Measurements from ENCODE around the gene ASIC2.

DNA sequence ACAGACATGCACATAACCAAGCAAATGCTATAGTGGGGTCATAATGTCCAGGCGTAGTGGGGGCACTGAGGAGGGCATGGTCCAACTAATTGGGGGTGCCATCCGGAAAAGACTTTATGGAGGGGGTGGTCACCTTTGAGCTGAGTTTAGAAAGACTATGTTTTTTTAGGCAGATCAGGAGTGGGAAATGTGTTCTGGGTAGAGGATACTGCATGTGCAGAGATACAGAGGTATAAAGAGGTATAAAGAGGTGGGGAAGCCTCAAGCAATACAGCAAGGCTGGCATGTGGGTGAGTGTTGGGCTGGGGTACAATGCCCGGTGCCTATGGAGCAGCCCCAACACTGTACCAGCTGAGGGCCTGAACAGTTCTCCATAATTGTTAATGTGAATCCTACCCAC lies 248.3 kb downstream of the ASIC2 start:
- TF ChIP-seq, protein P1, sequence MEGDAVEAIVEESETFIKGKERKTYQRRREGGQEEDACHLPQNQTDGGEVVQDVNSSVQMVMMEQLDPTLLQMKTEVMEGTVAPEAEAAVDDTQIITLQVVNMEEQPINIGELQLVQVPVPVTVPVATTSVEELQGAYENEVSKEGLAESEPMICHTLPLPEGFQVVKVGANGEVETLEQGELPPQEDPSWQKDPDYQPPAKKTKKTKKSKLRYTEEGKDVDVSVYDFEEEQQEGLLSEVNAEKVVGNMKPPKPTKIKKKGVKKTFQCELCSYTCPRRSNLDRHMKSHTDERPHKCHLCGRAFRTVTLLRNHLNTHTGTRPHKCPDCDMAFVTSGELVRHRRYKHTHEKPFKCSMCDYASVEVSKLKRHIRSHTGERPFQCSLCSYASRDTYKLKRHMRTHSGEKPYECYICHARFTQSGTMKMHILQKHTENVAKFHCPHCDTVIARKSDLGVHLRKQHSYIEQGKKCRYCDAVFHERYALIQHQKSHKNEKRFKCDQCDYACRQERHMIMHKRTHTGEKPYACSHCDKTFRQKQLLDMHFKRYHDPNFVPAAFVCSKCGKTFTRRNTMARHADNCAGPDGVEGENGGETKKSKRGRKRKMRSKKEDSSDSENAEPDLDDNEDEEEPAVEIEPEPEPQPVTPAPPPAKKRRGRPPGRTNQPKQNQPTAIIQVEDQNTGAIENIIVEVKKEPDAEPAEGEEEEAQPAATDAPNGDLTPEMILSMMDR (IDR thresholded peaks at IDR 0.05): no peak
- TF ChIP-seq ZFX (IDR thresholded peaks at IDR 0.05; ENCODE audit: borderline replicate concordance): no peak
